ENCODE measurements around the gene FGR. TPM values are rescaled to one million over a fixed set of nuclear protein-coding genes. Genes with fewer than 3 reads are reported as not detected.

Gene FGR
- total RNA-seq, 1 donor from 2014 or later, result 28.6 TPM

DNA sequence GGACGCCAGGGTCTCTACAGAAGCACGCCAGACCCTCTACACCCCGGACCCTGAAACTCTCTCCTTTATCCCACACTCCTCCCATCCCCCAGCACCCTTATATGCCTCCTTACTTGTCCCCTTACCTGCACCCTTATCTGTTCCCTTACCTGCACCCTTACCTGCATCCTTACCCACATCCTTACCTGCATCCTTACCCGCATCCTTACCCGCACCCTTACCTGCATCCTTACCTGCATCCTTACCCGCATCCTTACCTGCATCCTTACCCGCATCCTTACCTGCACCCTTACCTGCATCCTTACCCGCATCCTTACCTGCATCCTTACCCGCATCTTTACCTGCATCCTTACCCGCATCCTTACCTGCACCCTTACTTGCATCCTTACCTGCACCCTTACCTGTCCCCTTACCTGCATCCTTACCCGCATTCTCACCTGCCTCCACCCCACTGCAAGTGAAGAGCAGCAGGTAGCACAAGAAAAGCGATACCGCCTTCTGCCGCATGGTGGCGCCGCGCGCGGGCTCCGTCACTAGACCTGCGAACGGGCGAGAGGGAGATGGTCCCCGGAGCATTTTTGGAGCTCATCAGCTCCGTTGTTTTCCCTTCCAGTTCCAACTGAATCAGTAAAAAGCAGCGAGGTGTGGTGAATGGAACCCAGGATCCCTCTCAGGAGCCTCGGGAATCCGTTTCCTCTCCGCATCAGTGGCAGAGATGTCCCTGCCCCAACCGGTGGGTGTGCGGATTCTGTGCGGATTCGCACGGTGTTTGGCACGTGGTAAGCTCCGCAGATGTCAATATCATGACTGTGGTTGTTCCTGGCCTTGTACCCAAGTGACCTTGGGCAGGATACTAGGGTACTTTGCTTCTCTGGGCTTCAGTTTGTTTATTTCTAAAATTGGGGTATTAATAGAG, 34.1 kb upstream of the FGR start:
- intact Hi-C loops (cut with micrococcal nuclease), result loop anchor here (1.0 kb wide), 2 partner anchors 50 to 310 kb away; no protein-coding TSS in a partner anchor
- ChIA-PET CTCF (interaction anchor here (0.6 to 2.7 kb wide), 31 partner anchors 11 to 518 kb away, joined by 3 to 17 read pairs (median 3); partner anchors contain the start of genes AHDC1, EYA3 and FAM76A), POLR2A (interaction anchor here (0.6 to 4.2 kb wide), 9 partner anchors 9 to 171 kb away, joined by 3 to 26 read pairs (median 4); partner anchors contain the start of genes AHDC1, FAM76A and PPP1R8)
- H3K4me3 Mint-ChIP-seq, result peak overlapping the region; percentile 82
- H3K4me1 Mint-ChIP-seq, result peaks cover 31% of the 10 kb centered on the region
- peak; percentile 43 for ATAC-seq (ENCODE audit: low read depth)
- peaks cover 7% of the 10 kb centered on the region for H3K36me3 Mint-ChIP-seq (ENCODE audit: low read depth)
- TF ChIP-seq CTCF (IDR thresholded peaks at IDR 0.05), result peak; percentile 57
- peak; percentile 85 for DNase-seq
- H3K9me3 Mint-ChIP-seq, result no peaks in the 10 kb centered on the region
- peak overlapping the region; percentile 64 for H3K27ac Mint-ChIP-seq
- no peaks in the 10 kb centered on the region for H3K27me3 Mint-ChIP-seq

GRCh38 chr1:27668121-27668807, 33.3 kb upstream of the FGR start:
- no peak for TF ChIP-seq CTCF (IDR thresholded peaks at IDR 0.05)
- Mint-ChIP-seq H3K27ac (no peak overlapping the region), H3K4me3 (no peak overlapping the region), H3K9me3 (no peaks in the 10 kb centered on the region), H3K4me1 (peaks cover 32% of the 10 kb centered on the region), H3K36me3 (ENCODE audit: low read depth) (peaks cover 7% of the 10 kb centered on the region), H3K27me3 (no peaks in the 10 kb centered on the region)
- intact Hi-C loops (cut with micrococcal nuclease), result no loop called here
- ChIA-PET POLR2A (interaction anchor here (4.2 kb wide), 1 partner anchor 58 kb away, joined by 26 read pairs; the partner anchor contains the start of gene FAM76A), CTCF (interaction anchor here (1.3 kb wide), 1 partner anchor 56 kb away, joined by 4 read pairs; no protein-coding TSS in a partner anchor)
- no peak for ATAC-seq (ENCODE audit: low read depth)
- no peak for DNase-seq

- intact Hi-C loops (cut with micrococcal nuclease), result no loop called here
- no peak for TF ChIP-seq CTCF (IDR thresholded peaks at IDR 0.05)
- Mint-ChIP-seq H3K27ac (no peak overlapping the region), H3K4me1 (peaks cover 38% of the 10 kb centered on the region), H3K36me3 (ENCODE audit: low read depth) (peaks cover 6% of the 10 kb centered on the region), H3K27me3 (no peaks in the 10 kb centered on the region), H3K4me3 (no peak overlapping the region), H3K9me3 (no peaks in the 10 kb centered on the region)
- ATAC-seq (ENCODE audit: low read depth), result no peak
- CTCF ChIA-PET, result interaction anchor here (7.8 kb wide), 1 partner anchor 59 kb away, joined by 253 read pairs; the partner anchor contains the start of gene AHDC1
- POLR2A ChIA-PET, result interaction anchor here (0.6 to 0.7 kb wide), 5 partner anchors 8 to 366 kb away, joined by 3 to 9 read pairs (median 3); no protein-coding TSS in a partner anchor
- no peak for DNase-seq
Observed at GRCh38 chr1:27666791-27667254, 31.8 kb upstream of the FGR start.

DNA sequence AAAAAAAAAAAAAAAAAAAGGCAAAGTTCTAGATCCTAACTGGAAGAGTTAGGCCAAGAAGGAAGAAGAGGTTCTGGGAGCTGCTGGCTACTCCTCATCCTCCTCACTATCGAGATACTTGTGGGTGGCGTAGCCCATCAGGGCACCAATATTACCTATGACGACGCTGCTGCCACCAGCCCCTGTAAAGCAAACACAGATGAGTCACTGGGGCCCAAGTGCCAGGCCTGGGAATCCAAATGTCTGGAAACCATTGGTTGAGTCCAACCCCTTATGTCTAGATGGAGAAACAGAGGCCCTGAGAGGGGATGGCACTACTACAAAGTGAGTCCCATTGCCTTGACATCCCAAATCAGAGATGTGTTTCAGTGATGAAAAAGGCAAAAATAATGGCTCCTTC, 31.3 kb upstream of the FGR start:
- Mint-ChIP-seq H3K4me3 (no peak overlapping the region), H3K9me3 (no peaks in the 10 kb centered on the region), H3K27ac (no peak overlapping the region), H3K4me1 (peaks cover 38% of the 10 kb centered on the region), H3K36me3 (ENCODE audit: low read depth) (peaks cover 6% of the 10 kb centered on the region), H3K27me3 (no peaks in the 10 kb centered on the region)
- DNase-seq (no peak), ATAC-seq (ENCODE audit: low read depth) (no peak)
- no peak for TF ChIP-seq CTCF (IDR thresholded peaks at IDR 0.05)
- CTCF ChIA-PET, result interaction anchor here (7.8 kb wide), 1 partner anchor 58 kb away, joined by 253 read pairs; the partner anchor contains the start of gene AHDC1
- POLR2A ChIA-PET, result interaction anchor here (0.7 kb wide), 1 partner anchor 274 kb away, joined by 4 read pairs; no protein-coding TSS in a partner anchor
- intact Hi-C loops (cut with micrococcal nuclease), result no loop called here

Measured in activated B cell treated with CpG ODN at 0.5 μM for 24 hours (primary cell).